A549 (cell line): ENCODE data around the gene ZFP92.

Experiments
- CHD4 ChIP-seq: fragments of 200-600 bp; sonication (generic); IDR thresholded peaks from 2 replicates; pipeline ENCODE4 v1.6.1; 2016; ENCODE audit warnings: antibody characterized with exemption, mild to moderate bottlenecking, borderline replicate concordance
- EHMT2 ChIP-seq: fragments of 200-600 bp; sonication (generic); IDR thresholded peaks from 2 replicates; pipeline ENCODE4 v1.6.1; 2016; ENCODE audit warnings: antibody characterized with exemption, low read depth, mild to moderate bottlenecking, moderate library complexity
- POLR2AphosphoS2 ChIP-seq: conservative IDR thresholded peaks from 2 replicates; pipeline ENCODE4 v1.6.1; 2012; ENCODE audit warnings: low read length, improper control_type of control experiment, inconsistent platforms

GRCh38 chrX:153374426-153374825 lies 36.8 kb upstream of the ZFP92 start:
- TF ChIP-seq CHD4 = no peak
- no peak for TF ChIP-seq POLR2AphosphoS2
- no peak for TF ChIP-seq EHMT2
